ENCODE results near the gene ZNF654.

DNA sequence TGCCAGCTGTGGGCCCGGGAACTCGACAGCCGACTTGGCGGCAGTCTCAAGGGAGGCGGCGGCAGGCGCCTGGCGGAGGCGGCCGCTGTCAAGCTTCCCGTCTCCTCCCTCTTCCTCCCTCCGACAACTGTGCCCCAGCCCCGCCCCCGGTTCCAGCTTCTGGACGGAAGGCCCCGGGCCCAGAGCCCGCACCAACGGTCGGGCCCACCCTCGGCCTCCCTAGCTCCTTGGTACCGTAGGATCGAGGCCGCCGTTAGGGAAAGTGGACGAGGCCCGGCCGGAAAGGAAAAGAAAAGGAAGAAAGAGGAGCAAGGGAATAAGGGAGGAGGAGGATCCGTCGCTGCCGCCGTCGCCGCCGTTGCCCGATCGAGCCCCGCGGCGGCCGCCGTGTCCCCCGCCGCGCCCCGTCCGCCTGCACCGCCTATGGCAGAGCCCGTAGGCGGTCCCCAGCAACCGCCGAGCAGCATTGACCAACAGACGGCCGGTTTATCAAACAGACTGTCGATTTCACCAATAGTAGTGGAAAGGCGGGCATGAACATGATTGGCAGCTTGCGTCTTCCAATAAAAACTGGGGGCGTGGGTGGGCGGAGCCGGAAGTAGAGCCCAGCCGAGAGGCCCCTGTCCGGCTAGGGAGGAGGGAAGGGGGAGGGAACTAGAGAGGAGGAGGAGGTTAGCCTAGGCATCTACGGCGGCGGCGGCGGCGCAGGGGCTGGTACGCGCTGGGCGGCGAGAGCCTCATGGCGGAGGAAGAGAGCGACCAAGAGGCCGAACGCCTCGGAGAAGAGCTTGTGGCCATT lies at the start of gene ZNF654, which contains the start of gene CGGBP1:
- TF ChIP-seq TAF1 (IDR thresholded peaks at IDR 0.05; ENCODE audit: low read depth, low read length) (peak; percentile 54; the same call in 1 of the 2 replicates), SPI1 (IDR thresholded peaks at IDR 0.05; ENCODE audit: low read depth, low read length) (peak; percentile 34; the same call in 1 of the 2 replicates)

Data from GM12891 (cell line).